Measurements from ENCODE around the gene HOXB5. TPM values are rescaled to one million over a fixed set of nuclear protein-coding genes. Genes with fewer than 3 reads are reported as not detected.

The HOXB5 gene
- total RNA-seq, 1 experiment from 2014 or later: not detected

DNA sequence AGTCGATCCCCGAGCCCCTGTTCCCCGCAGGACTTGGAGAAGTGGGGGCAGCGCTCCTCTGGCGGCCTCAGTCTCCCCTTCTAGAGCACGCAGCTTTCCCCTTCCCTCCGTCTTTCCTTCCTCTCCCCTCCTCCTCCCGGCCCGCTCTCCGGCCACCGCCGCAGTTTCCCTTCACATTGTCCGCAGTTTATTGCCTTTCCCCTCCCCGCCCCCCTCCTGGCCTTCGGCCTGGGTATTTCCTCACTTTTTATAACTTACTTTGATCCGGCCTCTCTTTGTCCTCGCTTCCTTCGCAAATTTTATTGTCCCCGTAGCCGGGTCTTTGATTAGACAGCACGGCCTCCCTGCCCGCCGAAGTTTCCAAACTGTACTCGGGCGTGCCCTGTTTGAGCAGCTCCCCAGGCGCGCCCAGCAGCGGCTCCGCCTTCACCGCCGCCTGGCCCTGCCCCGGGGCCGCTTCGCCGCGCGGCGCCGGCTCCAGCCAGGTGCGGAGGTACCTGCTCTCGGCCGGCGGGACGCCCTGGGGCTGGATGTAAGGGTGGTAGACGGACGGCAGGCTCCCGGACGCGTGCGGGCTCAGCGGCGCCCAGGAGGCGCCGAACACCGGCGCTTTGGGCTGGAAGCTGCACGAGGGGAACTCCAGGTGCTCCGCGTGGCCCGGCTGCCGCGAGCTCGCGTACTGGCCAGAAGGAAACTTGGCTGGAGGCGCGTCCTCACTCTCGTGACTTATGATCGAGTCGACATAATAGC is 32.1 kb upstream of the HOXB5 start:
- no peaks in the 10 kb centered on the region for H4K20me1 ChIP-seq (ENCODE audit: control insufficient read depth, insufficient read depth, insufficient read length)
- WGBS (ENCODE audit: extremely low coverage, insufficient read length, low lambda C conversion rate): no CpG with 5 or more reads among the region's 69 CpGs
- no peak overlapping the region for H4K5ac ChIP-seq (ENCODE audit: insufficient read length, low read depth, low read length)
- TF ChIP-seq, protein P1, sequence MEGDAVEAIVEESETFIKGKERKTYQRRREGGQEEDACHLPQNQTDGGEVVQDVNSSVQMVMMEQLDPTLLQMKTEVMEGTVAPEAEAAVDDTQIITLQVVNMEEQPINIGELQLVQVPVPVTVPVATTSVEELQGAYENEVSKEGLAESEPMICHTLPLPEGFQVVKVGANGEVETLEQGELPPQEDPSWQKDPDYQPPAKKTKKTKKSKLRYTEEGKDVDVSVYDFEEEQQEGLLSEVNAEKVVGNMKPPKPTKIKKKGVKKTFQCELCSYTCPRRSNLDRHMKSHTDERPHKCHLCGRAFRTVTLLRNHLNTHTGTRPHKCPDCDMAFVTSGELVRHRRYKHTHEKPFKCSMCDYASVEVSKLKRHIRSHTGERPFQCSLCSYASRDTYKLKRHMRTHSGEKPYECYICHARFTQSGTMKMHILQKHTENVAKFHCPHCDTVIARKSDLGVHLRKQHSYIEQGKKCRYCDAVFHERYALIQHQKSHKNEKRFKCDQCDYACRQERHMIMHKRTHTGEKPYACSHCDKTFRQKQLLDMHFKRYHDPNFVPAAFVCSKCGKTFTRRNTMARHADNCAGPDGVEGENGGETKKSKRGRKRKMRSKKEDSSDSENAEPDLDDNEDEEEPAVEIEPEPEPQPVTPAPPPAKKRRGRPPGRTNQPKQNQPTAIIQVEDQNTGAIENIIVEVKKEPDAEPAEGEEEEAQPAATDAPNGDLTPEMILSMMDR (conservative IDR thresholded peaks at IDR 0.05): no peak
- no peak overlapping the region for H3T11ph ChIP-seq (ENCODE audit: low read length)
- H3K27ac Mint-ChIP-seq: no peak overlapping the region
- H3K56ac ChIP-seq (ENCODE audit: insufficient read length, low read depth, low read length): no peak overlapping the region
- no peak overlapping the region for H2BK12ac ChIP-seq (ENCODE audit: insufficient read length, low read depth, low read length)
- no peak overlapping the region for H3K23ac ChIP-seq (ENCODE audit: insufficient read length, low read depth, low read length)
- H3K27me3 ChIP-seq (ENCODE audit: insufficient read depth, low read length): peaks cover 99% of the 10 kb centered on the region
- H3K79me2 ChIP-seq (ENCODE audit: insufficient read depth, low read length): no peaks in the 10 kb centered on the region
- H3K27ac ChIP-seq (ENCODE audit: insufficient read length, low read depth, low read length): no peak overlapping the region
- H3K4me1 ChIP-seq (ENCODE audit: insufficient read depth, low read length): no peaks in the 10 kb centered on the region; the same call in 1 of the 2 replicates
- peak; percentile 75 for DNase-seq
- no peak overlapping the region for H2BK15ac ChIP-seq (ENCODE audit: low read depth, low read length)
- H3K14ac ChIP-seq (ENCODE audit: insufficient read depth, low read length): no peak overlapping the region
- peaks cover 100% of the 10 kb centered on the region for H3K27me3 Mint-ChIP-seq (ENCODE audit: low read depth)
- no peak overlapping the region for H2BK120ac ChIP-seq (ENCODE audit: low read depth, low read length, poor library complexity, severe bottlenecking)
- no peaks in the 10 kb centered on the region for H3K79me1 ChIP-seq (ENCODE audit: insufficient read depth, low read depth, low read length, poor library complexity, severe bottlenecking)
- no peak overlapping the region for H3K4ac ChIP-seq (ENCODE audit: low read depth, low read length)
- H2AK5ac ChIP-seq (ENCODE audit: insufficient read length, low read length): no peak overlapping the region
- H3K4me1 Mint-ChIP-seq: peaks cover 7 to 12% of the 10 kb centered on the region in 2 experiments
- H3K4me2 ChIP-seq (ENCODE audit: insufficient read depth, insufficient read length, low read length): no peak overlapping the region
- peaks cover 3 to 18% of the 10 kb centered on the region in 2 experiments; a peak in 4 of 5 replicates for H3K9me3 Mint-ChIP-seq
- peaks cover 0 to 2% (median 0%) of the 10 kb centered on the region in 3 experiments; a peak in 1 of 7 replicates for H3K36me3 Mint-ChIP-seq (ENCODE audit: insufficient read depth in 1 of 3, low read depth in 3 of 3)
- H2AFZ ChIP-seq (ENCODE audit: low read length): no peak overlapping the region
- H4K91ac ChIP-seq (ENCODE audit: insufficient read length, low read depth, low read length): no peak overlapping the region
- no peaks in the 10 kb centered on the region for H3K9me3 ChIP-seq (ENCODE audit: control insufficient read depth, low read depth, low read length)
- H4K8ac ChIP-seq (replicated peaks; ENCODE audit: insufficient read length, low read depth, low read length): no peak overlapping the region
- peaks cover 5% of the 10 kb centered on the region for H3K23me2 ChIP-seq (ENCODE audit: insufficient read length, low read depth, low read length, poor library complexity, severe bottlenecking)
- no peak overlapping the region for H2BK5ac ChIP-seq (ENCODE audit: insufficient read length, low read length)
- H3K18ac ChIP-seq (ENCODE audit: insufficient read length, low read depth, low read length): no peak overlapping the region
- H3K9ac ChIP-seq (ENCODE audit: extremely low read depth, insufficient read length, low read length): no peak overlapping the region
- peak overlapping the region; percentile 25 to 77 for H3K4me3 Mint-ChIP-seq
- no peak overlapping the region for H2BK20ac ChIP-seq (ENCODE audit: low read depth, low read length, poor library complexity, severe bottlenecking)
